Rectal smooth muscle tissue (tissue), 1 donor: ENCODE measurements around the gene ESYT2.
"Not testable (repeated sequence)": the region's sequence is repeated elsewhere in the genome, so short reads cannot be mapped to it uniquely, and the experiment has no call there.

ENCODE experiments used
- H3K27ac ChIP-seq: one replicate; pipeline ENCODE4 v1.7.0; 2013; ENCODE audit warnings: low read depth, low read length, inconsistent platforms
- H3K27me3 ChIP-seq: one replicate; pipeline ENCODE4 v1.7.0; 2013; ENCODE audit warnings: low read length; ENCODE audit not compliant: control insufficient read depth, insufficient read depth
- H3K36me3 ChIP-seq: one replicate; pipeline ENCODE4 v1.7.0; 2013; ENCODE audit warnings: low read length; ENCODE audit not compliant: control insufficient read depth, insufficient read depth
- H3K4me1 ChIP-seq: one replicate; pipeline ENCODE4 v1.7.0; 2013; ENCODE audit warnings: low read length; ENCODE audit not compliant: control insufficient read depth, insufficient read depth
- H3K4me3 ChIP-seq: one replicate; pipeline ENCODE4 v1.7.0; 2013; ENCODE audit warnings: low read length
- H3K9ac ChIP-seq: one replicate; pipeline ENCODE4 v1.7.0; 2013; ENCODE audit warnings: low read length

ESYT2 gene

DNA sequence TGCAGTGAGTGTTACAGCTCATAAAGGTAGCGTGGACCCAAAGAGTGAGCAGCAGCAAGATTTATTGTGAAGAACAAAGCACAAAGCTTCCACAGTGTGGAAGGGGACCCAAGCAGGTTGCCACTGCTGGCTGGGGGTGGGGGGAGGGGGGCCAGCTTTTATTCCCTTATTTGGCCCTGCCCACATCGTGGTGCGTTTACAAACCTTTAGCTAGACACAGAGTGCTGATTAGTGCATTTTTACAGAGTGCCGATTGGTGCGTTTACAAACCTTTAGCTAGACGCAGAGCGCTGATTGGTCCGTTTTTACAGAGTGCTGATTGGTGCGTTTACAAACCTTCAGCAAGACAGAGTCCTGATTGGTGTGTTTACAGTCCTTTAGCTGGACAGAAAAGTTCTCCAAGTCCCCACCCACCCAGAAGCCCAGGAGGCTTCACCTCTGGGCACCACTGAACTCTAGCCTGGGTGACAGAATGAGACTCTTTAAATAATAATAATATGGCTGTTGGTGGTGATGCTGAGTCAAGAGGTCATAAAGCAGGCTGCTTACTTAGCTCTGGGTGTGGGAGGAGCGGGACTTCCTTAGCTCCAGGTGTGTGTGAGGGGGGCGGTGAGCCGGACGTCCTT is 33.8 kb upstream of the ESYT2 start:
- not testable (repeated sequence) for H3K36me3 ChIP-seq, H3K4me1 ChIP-seq, H3K27me3 ChIP-seq, H3K9ac ChIP-seq
- Histone ChIP-seq H3K27ac (peak overlapping the region; percentile 80), H3K4me3 (peak overlapping the region; percentile 58)

GRCh38 chr7:158861936-158862704 is 32.8 kb upstream of the ESYT2 start:
- no peak overlapping the region for H3K27ac ChIP-seq

DNA sequence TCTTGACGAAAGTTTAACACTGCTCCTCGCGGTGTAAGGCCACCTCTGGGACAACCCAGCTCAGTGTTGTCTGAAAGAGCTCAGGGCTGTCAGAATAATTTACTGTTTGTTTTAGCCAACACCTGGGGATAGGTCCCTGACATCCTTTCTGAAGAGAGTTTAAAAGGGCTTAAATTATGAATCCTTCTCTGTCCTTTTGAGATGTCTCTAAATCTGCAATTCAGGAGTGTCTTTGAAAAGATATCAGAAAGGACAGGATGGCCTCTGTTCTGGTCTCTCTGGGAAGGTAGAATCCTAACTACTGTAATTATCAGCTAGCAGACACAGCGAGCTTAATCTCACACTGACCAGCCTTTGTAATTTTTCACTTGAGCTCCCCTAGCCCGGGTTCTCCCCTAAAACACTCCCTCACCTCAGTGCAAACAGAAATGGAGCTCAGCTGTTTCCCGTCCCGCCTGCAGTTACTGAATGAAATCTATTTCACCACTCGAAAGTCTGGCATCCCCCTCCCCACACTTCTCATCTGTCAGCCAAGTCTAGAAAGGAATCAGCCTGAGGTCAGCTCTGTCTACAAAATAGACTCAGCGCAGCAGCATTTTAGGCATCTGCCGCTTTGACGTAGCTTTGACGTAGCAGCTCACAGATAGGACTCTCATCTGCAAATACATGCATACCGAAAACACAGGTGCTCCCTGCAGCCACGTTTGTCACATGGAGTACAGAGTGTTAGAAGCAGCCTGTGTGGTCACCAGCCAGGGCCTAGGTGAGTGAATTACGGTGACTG is 31.9 kb upstream of the ESYT2 start:
- Histone ChIP-seq H3K36me3 (no peaks in the 10 kb centered on the region), H3K4me3 (no peak overlapping the region), H3K9ac (no peak overlapping the region), H3K27me3 (no peaks in the 10 kb centered on the region), H3K4me1 (peaks cover 4% of the 10 kb centered on the region), H3K27ac (no peak overlapping the region)

More at GRCh38 chr7:158861936-158862704, 32.8 kb upstream of the ESYT2 start:
- Histone ChIP-seq H3K27me3 (no peaks in the 10 kb centered on the region), H3K36me3 (no peaks in the 10 kb centered on the region), H3K4me3 (no peak overlapping the region), H3K9ac (no peak overlapping the region), H3K4me1 (peaks cover 4% of the 10 kb centered on the region)

DNA sequence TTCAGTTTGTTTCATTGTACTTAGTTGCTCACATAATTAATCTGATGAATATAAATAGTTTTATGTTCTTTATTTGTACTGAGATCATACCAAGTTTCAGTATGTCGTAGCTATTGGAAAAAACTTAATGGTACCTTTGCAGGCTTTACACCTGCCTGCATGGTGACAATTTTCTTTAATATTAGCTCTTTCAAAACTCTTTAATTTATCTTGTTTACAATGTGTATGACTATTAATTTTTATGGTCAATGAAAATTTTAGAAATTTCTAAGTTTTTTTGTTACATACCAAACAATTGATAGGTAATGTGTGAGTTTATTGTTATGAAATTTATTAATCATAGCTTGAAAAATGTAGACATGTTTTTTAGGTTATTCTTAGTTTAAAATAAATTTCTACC is 31.1 kb upstream of the ESYT2 start:
- H3K9ac ChIP-seq = no peak overlapping the region
- H3K36me3 ChIP-seq = no peaks in the 10 kb centered on the region
- no peak overlapping the region for H3K4me3 ChIP-seq
- H3K27me3 ChIP-seq = no peaks in the 10 kb centered on the region
- peaks cover 4% of the 10 kb centered on the region for H3K4me1 ChIP-seq
- H3K27ac ChIP-seq = no peak overlapping the region

DNA sequence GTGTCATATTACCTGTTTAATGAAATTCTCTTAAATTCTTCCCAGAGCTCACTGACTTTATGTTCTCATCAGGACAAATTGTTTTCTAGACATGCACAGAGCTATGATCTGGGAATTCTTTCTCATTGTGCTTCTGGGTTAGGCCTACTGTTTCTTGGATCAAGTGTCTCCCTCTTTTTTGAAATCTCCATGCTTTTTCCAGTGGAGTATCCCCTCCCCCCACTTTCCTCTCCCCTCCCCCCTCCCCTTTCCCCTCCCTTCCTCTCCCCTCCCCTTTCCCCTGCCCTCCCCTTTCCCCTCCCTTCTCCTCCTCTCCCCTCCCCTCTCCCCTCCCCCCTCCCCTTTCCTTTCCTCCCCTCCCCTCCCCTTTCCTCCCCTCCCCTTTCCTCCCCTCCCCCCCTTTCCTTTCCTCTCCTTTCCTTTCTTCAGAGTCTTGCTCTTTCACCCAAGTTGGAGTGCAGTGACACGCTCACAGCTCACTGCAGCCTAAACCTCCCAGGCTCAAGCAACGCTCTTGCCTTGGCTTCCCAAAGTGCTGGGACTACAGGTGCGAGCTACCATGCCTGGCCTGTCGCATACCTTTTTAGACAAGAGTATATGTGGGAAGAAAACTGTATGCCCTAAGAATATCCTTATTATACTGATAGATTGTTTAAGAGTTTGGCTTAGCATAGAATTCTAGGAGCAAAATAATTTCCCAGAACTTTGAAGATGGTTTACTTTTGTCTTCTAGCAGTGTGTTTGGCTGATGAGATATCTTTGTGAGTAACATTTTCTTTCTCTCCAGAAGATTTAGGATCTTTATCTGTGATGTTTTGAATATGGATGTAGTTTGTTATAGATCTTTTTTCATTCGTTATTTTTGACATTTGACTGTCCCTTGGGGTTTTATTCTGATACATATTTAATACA is 29.5 kb upstream of the ESYT2 start:
- no peak overlapping the region for H3K4me3 ChIP-seq
- H3K9ac ChIP-seq = no peak overlapping the region
- no peaks in the 10 kb centered on the region for H3K27me3 ChIP-seq
- H3K36me3 ChIP-seq = no peaks in the 10 kb centered on the region
- peaks cover 4% of the 10 kb centered on the region for H3K4me1 ChIP-seq
- no peak overlapping the region for H3K27ac ChIP-seq

DNA sequence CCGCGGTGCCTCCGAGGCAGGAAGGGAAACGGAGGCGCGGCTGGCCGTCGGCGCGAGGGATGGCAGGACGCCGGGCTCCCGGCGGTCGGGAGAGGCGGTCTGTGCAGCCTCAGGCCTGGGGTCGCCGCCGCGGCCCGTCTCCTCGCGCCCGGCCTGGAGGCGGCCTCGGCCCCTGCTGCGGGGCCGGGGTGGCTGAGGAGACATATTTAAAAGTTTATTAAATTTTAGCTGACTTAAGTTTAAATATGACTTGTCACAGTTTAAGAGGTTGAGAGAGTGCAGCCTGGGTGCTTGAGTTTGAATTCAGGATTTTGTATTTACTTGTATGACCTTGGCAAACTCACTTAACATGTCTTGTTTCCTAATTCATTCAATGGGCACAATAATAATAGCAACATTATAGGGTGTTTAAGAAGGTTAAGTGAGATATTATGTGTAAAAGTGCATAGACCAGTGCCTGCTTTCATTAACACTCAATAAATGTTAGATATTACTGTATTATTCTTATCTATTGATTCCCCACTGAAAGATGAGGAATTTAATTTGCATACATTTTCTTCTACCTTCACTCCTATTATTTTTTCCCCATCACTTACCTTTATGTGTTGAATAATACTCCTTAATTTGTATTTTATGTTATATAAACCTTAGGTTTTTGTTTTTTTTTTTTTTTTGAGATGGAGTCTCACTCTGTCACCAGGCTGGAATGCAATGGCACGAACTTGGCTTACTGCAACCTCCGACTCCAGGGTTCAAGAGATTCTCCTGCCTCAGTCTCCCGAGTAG is 27.8 kb upstream of the ESYT2 start:
- H3K4me3 ChIP-seq = peak overlapping the region; percentile 90
- no peak overlapping the region for H3K9ac ChIP-seq
- H3K4me1 ChIP-seq = peaks cover 4% of the 10 kb centered on the region
- H3K36me3 ChIP-seq = no peaks in the 10 kb centered on the region
- no peaks in the 10 kb centered on the region for H3K27me3 ChIP-seq
- H3K27ac ChIP-seq = peak overlapping the region; percentile 74

DNA sequence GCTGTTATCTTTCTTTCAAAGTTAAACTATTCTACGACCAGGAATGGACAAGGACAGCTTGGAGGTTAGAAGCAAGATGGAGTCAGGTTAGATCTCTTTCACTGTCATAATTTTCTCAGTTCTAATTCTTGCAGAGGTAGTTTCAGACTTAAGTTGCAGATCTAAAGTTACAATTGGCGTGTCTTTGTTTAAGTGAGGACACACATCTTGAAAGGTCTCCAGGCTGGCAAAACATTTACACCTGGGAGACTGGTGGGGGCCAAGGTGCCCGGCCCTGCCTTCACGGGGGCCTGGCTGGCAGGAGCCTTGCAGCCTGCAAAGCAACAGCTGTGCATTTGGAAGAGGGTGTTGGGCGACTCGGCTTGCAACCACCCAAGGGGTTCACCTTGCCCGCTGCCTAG is 25.4 kb upstream of the ESYT2 start:
- H3K4me1 ChIP-seq = peaks cover 4% of the 10 kb centered on the region
- no peaks in the 10 kb centered on the region for H3K36me3 ChIP-seq
- no peaks in the 10 kb centered on the region for H3K27me3 ChIP-seq
- H3K9ac ChIP-seq = no peak overlapping the region
- H3K4me3 ChIP-seq = no peak overlapping the region
- no peak overlapping the region for H3K27ac ChIP-seq

DNA sequence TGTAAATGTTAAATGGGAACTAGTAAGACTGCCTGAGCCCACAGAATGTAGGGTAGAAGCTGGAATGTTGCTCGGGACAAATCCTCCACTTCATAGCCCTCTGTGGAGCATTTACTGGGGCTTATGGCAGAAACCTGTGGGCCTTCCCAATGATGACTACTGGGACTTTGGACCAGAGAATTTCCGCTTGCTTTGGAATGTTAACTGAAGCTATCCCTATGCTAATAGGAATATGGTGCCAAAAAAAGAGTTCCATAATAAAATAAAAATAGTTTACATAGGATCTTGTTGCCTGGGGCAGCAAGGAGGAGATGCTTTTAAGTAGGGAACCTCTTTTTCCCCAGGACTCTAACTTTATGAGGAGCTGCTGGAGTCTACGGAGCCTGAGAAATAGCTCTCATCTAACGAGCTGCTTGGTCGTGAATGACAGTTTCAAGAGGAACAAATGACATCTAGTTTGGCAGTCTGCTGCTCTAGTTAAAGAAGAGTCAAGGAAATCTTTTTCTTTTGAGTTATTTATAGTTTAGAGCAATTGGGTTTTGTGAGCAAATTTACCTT is 21.3 kb upstream of the ESYT2 start:
- no peak overlapping the region for H3K9ac ChIP-seq
- no peaks in the 10 kb centered on the region for H3K4me1 ChIP-seq
- H3K4me3 ChIP-seq = no peak overlapping the region
- H3K36me3 ChIP-seq = no peaks in the 10 kb centered on the region
- no peaks in the 10 kb centered on the region for H3K27me3 ChIP-seq
- peak overlapping the region; percentile 32 for H3K27ac ChIP-seq

DNA sequence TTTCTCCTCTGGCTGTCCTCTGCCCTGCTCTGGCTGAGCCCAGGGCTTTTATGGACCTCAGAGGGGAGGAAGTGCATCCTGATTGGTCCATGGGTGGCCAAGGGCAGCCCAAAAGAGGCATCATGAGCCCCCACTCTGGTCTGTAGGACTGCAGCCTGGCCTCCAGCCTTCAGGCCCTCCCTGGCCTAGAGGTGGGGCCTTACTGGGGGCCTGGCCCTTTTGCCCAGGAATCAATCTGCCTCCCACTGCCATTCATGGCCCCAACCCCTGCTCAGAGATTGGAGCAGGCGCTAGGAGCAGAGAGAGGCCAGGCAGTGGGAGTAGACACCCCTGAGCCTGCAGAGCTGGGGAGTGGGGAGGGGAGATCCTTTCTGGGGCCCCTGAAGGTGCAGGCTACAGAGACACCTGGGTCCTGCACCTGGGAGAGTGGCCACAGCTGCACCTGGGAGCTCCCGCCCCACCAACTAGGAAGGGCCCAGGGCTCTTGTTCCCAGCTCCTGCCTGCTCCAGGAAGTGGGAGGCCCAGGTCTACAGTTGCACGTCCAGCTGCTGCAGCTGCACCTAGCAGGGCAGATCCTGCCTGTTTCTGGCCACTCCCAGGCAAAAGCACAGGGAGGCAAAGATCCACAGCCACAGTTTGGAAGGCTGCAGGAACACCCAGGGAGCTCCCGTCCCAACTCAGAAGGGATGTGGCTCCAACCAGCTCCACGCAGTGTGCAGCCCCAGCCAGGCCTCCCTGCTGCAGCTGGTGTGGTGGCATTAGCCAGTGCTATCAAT is 20.6 kb upstream of the ESYT2 start:
- Histone ChIP-seq H3K36me3 (no peaks in the 10 kb centered on the region), H3K27me3 (no peaks in the 10 kb centered on the region), H3K9ac (no peak overlapping the region), H3K4me1 (no peaks in the 10 kb centered on the region), H3K27ac (no peak overlapping the region), H3K4me3 (no peak overlapping the region)

GRCh38 chr7:158849442-158849767 is 20.1 kb upstream of the ESYT2 start:
- Histone ChIP-seq H3K27me3 (no peaks in the 10 kb centered on the region), H3K36me3 (no peaks in the 10 kb centered on the region), H3K4me3 (no peak overlapping the region), H3K9ac (no peak overlapping the region), H3K27ac (no peak overlapping the region), H3K4me1 (no peaks in the 10 kb centered on the region)

DNA sequence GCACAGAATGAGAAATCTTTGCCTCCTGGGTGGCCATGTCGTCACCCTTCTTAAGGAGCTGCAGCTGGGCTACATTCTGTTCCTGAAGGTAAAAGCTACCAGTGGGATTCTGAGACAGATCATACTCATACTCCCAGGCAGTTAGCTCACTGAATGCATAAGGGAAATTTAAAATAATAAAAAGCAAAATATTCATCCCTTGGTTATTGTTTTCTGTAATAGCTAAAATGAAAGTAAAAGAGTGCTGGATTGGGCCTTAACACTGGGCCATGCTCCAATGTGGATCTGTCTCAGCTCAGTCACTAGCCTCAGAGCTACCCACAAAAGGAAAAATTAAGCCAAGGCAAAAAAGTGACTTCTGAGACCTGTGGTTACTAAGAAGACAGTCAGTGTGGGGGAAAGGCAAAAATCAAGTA is 18.1 kb upstream of the ESYT2 start:
- no peak overlapping the region for H3K27ac ChIP-seq
- H3K4me3 ChIP-seq = peak overlapping the region; percentile 3
- no peaks in the 10 kb centered on the region for H3K4me1 ChIP-seq
- H3K36me3 ChIP-seq = no peaks in the 10 kb centered on the region
- H3K9ac ChIP-seq = no peak overlapping the region
- H3K27me3 ChIP-seq = no peaks in the 10 kb centered on the region
